SK-N-SH (cell line): ENCODE results near the gene GSG1.

ENCODE experiments used
- CTCF ChIP-seq: fragments of 200-600 bp; sonication (generic); IDR thresholded peaks from 2 replicates; pipeline ENCODE4 v1.6.1; 2017; ENCODE audit warnings: antibody characterized with exemption, mild to moderate bottlenecking, moderate library complexity
- EZH2phosphoT487 ChIP-seq: fragments of 200-600 bp; sonication (generic); IDR thresholded peaks from 2 replicates; pipeline ENCODE4 v1.6.1; 2017; ENCODE audit warnings: low read depth, mixed run types, mild to moderate bottlenecking, antibody characterized with exemption, moderate library complexity, borderline replicate concordance
- GABPA ChIP-seq: IDR thresholded peaks from 2 replicates; pipeline ENCODE4 v1.4.0; 2012; ENCODE audit warnings: low read depth, mild to moderate bottlenecking
- JUND ChIP-seq: IDR thresholded peaks from 2 replicates; pipeline ENCODE4 v1.4.0; 2012
- NFIC ChIP-seq: IDR thresholded peaks from 2 replicates; pipeline ENCODE4 v1.4.0; 2012; ENCODE audit warnings: borderline replicate concordance
- RAD21 ChIP-seq: IDR thresholded peaks from 2 replicates; pipeline ENCODE4 v1.6.1; 2012; ENCODE audit warnings: mild to moderate bottlenecking, low read length
- SMC3 ChIP-seq: IDR thresholded peaks from 2 replicates; pipeline ENCODE4 v1.6.1; 2012; ENCODE audit warnings: low read depth, low read length, improper control_type of control experiment
- TAF1 ChIP-seq: IDR thresholded peaks from 2 replicates; pipeline ENCODE4 v1.6.1; 2012; ENCODE audit warnings: low read depth, mild to moderate bottlenecking, low read length, moderate library complexity, borderline replicate concordance
- TCF12 ChIP-seq: IDR thresholded peaks from 2 replicates; pipeline ENCODE4 v1.4.0; 2012

- TF ChIP-seq CTCF (no peak), TCF12 (no peak), RAD21 (no peak), EZH2phosphoT487 (no peak), NFIC (no peak), JUND (no peak), TAF1 (no peak), GABPA (no peak), SMC3 (no peak)
Measured at GRCh38 chr12:13125996-13126395, 22.5 kb upstream of the GSG1 start.
